ENCODE data around the gene POLR1H.

DNA sequence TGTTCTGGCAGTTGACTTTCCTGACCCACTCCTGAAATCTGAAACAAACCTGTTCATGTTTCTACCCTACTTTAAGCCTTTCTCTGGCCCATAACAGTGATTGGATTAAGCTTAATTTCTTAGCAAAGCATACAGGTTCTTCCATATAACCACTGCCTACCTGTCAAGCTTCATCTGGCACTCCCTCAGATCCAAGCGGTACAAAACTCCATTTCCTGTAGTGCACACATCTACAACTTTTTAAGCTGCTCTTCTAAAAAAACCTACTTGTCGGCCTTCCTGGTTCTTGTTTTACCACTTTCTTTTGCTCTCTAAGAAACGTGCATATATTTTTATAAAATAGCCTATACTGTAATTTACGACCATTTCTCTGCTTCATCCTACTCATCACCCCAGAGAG, 5.0 kb downstream of the POLR1H start:
- TF ChIP-seq ZFP3 (CRISPR knock-in tag; IDR thresholded peaks at IDR 0.05) (no peak), ARNTL (CRISPR knock-in tag; IDR thresholded peaks at IDR 0.05; ENCODE audit: borderline replicate concordance, low read depth) (no peak), RARB (CRISPR knock-in tag; IDR thresholded peaks at IDR 0.05) (no peak), ZC3H10 (CRISPR knock-in tag; IDR thresholded peaks at IDR 0.05) (no peak), SNAI2 (CRISPR knock-in tag; IDR thresholded peaks at IDR 0.05) (no peak), ZNF565 (CRISPR knock-in tag; conservative IDR thresholded peaks at IDR 0.05; ENCODE audit: low read depth) (no peak)
- TF ChIP-seq, protein P1, sequence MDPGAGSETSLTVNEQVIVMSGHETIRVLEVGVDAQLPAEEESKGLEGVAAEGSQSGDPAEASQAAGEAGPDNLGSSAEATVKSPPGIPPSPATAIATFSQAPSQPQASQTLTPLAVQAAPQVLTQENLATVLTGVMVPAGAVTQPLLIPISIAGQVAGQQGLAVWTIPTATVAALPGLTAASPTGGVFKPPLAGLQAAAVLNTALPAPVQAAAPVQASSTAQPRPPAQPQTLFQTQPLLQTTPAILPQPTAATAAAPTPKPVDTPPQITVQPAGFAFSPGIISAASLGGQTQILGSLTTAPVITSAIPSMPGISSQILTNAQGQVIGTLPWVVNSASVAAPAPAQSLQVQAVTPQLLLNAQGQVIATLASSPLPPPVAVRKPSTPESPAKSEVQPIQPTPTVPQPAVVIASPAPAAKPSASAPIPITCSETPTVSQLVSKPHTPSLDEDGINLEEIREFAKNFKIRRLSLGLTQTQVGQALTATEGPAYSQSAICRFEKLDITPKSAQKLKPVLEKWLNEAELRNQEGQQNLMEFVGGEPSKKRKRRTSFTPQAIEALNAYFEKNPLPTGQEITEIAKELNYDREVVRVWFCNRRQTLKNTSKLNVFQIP (CRISPR knock-in tag; IDR thresholded peaks at IDR 0.05; ENCODE audit: borderline replicate concordance, low read depth): no peak
- TF ChIP-seq, protein P2, sequence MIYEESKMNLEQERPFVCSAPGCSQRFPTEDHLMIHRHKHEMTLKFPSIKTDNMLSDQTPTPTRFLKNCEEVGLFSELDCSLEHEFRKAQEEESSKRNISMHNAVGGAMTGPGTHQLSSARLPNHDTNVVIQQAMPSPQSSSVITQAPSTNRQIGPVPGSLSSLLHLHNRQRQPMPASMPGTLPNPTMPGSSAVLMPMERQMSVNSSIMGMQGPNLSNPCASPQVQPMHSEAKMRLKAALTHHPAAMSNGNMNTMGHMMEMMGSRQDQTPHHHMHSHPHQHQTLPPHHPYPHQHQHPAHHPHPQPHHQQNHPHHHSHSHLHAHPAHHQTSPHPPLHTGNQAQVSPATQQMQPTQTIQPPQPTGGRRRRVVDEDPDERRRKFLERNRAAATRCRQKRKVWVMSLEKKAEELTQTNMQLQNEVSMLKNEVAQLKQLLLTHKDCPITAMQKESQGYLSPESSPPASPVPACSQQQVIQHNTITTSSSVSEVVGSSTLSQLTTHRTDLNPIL (CRISPR knock-in tag; IDR thresholded peaks at IDR 0.05; ENCODE audit: low read depth): no peak
- TF ChIP-seq, protein P3, sequence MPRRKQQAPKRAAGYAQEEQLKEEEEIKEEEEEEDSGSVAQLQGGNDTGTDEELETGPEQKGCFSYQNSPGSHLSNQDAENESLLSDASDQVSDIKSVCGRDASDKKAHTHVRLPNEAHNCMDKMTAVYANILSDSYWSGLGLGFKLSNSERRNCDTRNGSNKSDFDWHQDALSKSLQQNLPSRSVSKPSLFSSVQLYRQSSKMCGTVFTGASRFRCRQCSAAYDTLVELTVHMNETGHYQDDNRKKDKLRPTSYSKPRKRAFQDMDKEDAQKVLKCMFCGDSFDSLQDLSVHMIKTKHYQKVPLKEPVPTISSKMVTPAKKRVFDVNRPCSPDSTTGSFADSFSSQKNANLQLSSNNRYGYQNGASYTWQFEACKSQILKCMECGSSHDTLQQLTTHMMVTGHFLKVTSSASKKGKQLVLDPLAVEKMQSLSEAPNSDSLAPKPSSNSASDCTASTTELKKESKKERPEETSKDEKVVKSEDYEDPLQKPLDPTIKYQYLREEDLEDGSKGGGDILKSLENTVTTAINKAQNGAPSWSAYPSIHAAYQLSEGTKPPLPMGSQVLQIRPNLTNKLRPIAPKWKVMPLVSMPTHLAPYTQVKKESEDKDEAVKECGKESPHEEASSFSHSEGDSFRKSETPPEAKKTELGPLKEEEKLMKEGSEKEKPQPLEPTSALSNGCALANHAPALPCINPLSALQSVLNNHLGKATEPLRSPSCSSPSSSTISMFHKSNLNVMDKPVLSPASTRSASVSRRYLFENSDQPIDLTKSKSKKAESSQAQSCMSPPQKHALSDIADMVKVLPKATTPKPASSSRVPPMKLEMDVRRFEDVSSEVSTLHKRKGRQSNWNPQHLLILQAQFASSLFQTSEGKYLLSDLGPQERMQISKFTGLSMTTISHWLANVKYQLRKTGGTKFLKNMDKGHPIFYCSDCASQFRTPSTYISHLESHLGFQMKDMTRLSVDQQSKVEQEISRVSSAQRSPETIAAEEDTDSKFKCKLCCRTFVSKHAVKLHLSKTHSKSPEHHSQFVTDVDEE (CRISPR knock-in tag; IDR thresholded peaks at IDR 0.05): no peak

Measured in SK-N-SH treated with all-trans-retinoic acid at 6 μM for 48 hours (cell line).